GM18858 (cell line): ENCODE measurements around the gene MKX.
"Not testable (repeated sequence)": the region's sequence is repeated elsewhere in the genome, so short reads cannot be mapped to it uniquely, and the experiment has no call there.

Source experiments
- ATAC-seq: cut with Tn5 transposase; IDR thresholded peaks from one replicate; pipeline ENCODE4 v1.9.1; 2021; ENCODE audit not compliant: unreplicated experiment

The MKX gene

GRCh38 chr10:27695088-27695487 is 50.5 kb downstream of the MKX start:
- ATAC-seq = no peak

GRCh38 chr10:27692663-27693062 is 53.0 kb downstream of the MKX start:
- no peak for ATAC-seq

- ATAC-seq = no peak
Measured at GRCh38 chr10:27688991-27689390, 56.6 kb downstream of the MKX start.

- ATAC-seq = no peak
Measured at GRCh38 chr10:27688276-27688675, 57.3 kb downstream of the MKX start.

- ATAC-seq = no peak
Measured at GRCh38 chr10:27687743-27688142, 57.9 kb downstream of the MKX start.

- ATAC-seq = no peak
Measured at GRCh38 chr10:27687326-27687725, 58.3 kb downstream of the MKX start.

GRCh38 chr10:27685681-27686080 is 59.9 kb downstream of the MKX start:
- ATAC-seq = no peak

- ATAC-seq = no peak
Measured at GRCh38 chr10:27683226-27683625, 62.4 kb downstream of the MKX start.

- ATAC-seq = not testable (repeated sequence)
Measured at GRCh38 chr10:27681795-27682194, 63.8 kb downstream of the MKX start.

- no peak for ATAC-seq
Measured at GRCh38 chr10:27680691-27681605, 64.7 kb downstream of the MKX start.

- ATAC-seq = no peak
Measured at GRCh38 chr10:27680006-27680557, 65.5 kb downstream of the MKX start.

- ATAC-seq = no peak
Measured at GRCh38 chr10:27679369-27679912, 66.2 kb downstream of the MKX start.

- ATAC-seq = no peak
Measured at GRCh38 chr10:27678166-27678565, 67.5 kb downstream of the MKX start.

GRCh38 chr10:27673065-27673464 is 72.6 kb downstream of the MKX start:
- no peak for ATAC-seq

GRCh38 chr10:27671821-27672220 is 73.8 kb downstream of the MKX start:
- ATAC-seq = no peak

- no peak for ATAC-seq
Measured at GRCh38 chr10:27664461-27664860, 81.2 kb downstream of the MKX start.

- no peak for ATAC-seq
Measured at GRCh38 chr10:27663621-27664020, 82.0 kb downstream of the MKX start.

- ATAC-seq = no peak
Measured at GRCh38 chr10:27661514-27662286, 83.9 kb downstream of the MKX start.

- ATAC-seq = no peak
Measured at GRCh38 chr10:27660711-27661110, 84.9 kb downstream of the MKX start.

- ATAC-seq = no peak
Measured at GRCh38 chr10:27660268-27660667, 85.4 kb downstream of the MKX start.

- no peak for ATAC-seq
Measured at GRCh38 chr10:27659786-27660185, 85.8 kb downstream of the MKX start.
